Mesothelial cell of epicardium (in vitro differentiated cells): ENCODE results near the gene CD4. TPM values are rescaled to one million over a fixed set of nuclear protein-coding genes. Genes with fewer than 3 reads are reported as not detected.
A peak's percentile ranks its signal among the peaks of the same experiment; 100 is the strongest.

ENCODE experiments used
- DNase-seq, 2 experiments: peaks; one replicate each; pipeline ENCODE4 v3.0.0; 2021; ENCODE audit warnings: low spot score in 2 of 2; ENCODE audit not compliant: unreplicated experiment in 2 of 2
- H3K27ac Mint-ChIP-seq: 2 replicates; pipeline ENCODE4 v1.8.0; 2021; ENCODE audit warnings: mixed read lengths
- H3K27me3 Mint-ChIP-seq: 2 replicates; pipeline ENCODE4 v1.8.0; 2021; ENCODE audit warnings: low read depth, mixed read lengths
- H3K36me3 Mint-ChIP-seq: 2 replicates; pipeline ENCODE4 v1.8.0; 2021; ENCODE audit warnings: mixed read lengths
- H3K4me1 Mint-ChIP-seq: 2 replicates; pipeline ENCODE4 v1.8.0; 2021; ENCODE audit warnings: mixed read lengths
- H3K4me3 Mint-ChIP-seq: 2 replicates; pipeline ENCODE4 v1.8.0; 2021; ENCODE audit warnings: mild to moderate bottlenecking, moderate library complexity, mixed read lengths
- H3K9me3 Mint-ChIP-seq: 2 replicates; pipeline ENCODE4 v1.8.0; 2021; ENCODE audit warnings: mixed read lengths
- total RNA-seq: library from RNA; stranded (reverse); gene quantifications from 3 replicates; pipeline ENCODE4 v1.2.1, GENCODE V29; 2021
- TF ChIP-seq, protein P1 (sequence below): fragments of 200-600 bp; sonication (generic); IDR thresholded peaks from one replicate; pipeline ENCODE4 v1.5.0; 2021; ENCODE audit warnings: antibody characterized with exemption; ENCODE audit not compliant: unreplicated experiment

CD4 gene
- total RNA-seq, 1 donor from 2014 or later = 3.8 TPM

DNA sequence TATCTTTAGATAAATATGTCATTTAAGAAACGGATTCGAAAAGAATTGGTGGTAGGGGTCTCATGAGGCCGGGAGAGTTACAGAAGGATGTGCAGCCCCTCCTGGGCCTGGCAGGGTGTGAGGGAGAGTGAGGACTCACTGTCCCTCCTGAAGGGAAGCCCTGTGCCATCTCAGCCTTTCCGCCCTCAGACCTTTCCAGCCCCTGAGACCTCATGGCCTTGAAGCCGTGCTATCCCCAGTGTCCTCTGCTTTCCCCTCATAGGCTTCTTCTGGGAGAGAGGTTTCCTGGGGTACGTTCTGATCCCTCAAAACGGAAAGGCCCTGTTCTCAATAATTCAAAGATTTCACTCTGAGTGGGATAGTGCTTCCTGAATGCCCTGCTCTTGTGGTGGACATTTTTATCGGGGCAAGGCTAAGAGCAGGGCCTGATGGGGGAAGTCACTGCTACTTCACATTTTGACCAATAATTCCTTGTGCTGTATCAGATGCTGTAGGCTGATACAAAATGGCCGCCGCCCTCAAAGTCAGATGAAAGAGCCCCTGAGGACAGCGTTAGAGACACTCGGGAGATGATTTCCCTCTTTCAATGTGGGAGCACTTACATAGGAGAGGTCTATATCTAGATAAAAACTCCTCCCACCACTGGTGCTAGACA lies 1.3 kb downstream of the CD4 start:
- no peak overlapping the region for H3K27ac Mint-ChIP-seq
- H3K36me3 Mint-ChIP-seq = no peaks in the 10 kb centered on the region
- H3K9me3 Mint-ChIP-seq = no peaks in the 10 kb centered on the region
- no peak for DNase-seq
- no peak overlapping the region for H3K4me3 Mint-ChIP-seq
- TF ChIP-seq, protein P1, sequence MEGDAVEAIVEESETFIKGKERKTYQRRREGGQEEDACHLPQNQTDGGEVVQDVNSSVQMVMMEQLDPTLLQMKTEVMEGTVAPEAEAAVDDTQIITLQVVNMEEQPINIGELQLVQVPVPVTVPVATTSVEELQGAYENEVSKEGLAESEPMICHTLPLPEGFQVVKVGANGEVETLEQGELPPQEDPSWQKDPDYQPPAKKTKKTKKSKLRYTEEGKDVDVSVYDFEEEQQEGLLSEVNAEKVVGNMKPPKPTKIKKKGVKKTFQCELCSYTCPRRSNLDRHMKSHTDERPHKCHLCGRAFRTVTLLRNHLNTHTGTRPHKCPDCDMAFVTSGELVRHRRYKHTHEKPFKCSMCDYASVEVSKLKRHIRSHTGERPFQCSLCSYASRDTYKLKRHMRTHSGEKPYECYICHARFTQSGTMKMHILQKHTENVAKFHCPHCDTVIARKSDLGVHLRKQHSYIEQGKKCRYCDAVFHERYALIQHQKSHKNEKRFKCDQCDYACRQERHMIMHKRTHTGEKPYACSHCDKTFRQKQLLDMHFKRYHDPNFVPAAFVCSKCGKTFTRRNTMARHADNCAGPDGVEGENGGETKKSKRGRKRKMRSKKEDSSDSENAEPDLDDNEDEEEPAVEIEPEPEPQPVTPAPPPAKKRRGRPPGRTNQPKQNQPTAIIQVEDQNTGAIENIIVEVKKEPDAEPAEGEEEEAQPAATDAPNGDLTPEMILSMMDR = no peak
- peaks cover 2% of the 10 kb centered on the region for H3K27me3 Mint-ChIP-seq
- peaks cover 30% of the 10 kb centered on the region for H3K4me1 Mint-ChIP-seq

DNA sequence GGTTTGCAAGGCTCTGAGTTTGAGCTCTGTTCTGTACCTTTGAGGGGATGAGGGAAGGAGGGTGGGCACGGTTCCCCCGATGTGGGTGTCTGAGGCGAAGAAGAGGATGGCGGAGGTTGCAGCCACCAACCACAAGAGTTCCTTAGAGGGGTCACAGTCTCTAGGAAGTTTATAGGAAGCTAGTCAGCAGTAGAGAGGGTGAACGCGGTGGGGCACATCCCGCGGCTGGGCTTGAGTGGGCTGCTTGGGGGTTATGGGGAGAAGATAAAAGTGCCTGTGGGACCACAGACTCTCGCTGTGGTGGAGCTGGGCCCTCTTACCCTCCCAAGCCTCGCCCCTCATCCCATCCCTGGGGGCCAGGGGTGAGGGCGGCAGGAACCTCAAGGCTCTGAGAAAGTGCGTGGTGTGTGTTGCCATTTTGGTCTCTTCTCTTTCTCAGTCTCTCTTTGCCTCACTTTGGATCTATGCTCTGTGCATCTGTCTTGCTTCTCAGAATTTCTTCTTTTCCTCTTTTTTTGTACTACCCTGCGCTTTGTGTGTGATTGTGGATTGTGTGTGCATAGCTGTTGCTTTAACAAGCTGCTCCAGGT lies 2.7 kb downstream of the CD4 start:
- Mint-ChIP-seq H3K27ac (peak overlapping the region; percentile 91), H3K27me3 (peaks cover 2% of the 10 kb centered on the region), H3K4me3 (peak overlapping the region; percentile 47)

DNA sequence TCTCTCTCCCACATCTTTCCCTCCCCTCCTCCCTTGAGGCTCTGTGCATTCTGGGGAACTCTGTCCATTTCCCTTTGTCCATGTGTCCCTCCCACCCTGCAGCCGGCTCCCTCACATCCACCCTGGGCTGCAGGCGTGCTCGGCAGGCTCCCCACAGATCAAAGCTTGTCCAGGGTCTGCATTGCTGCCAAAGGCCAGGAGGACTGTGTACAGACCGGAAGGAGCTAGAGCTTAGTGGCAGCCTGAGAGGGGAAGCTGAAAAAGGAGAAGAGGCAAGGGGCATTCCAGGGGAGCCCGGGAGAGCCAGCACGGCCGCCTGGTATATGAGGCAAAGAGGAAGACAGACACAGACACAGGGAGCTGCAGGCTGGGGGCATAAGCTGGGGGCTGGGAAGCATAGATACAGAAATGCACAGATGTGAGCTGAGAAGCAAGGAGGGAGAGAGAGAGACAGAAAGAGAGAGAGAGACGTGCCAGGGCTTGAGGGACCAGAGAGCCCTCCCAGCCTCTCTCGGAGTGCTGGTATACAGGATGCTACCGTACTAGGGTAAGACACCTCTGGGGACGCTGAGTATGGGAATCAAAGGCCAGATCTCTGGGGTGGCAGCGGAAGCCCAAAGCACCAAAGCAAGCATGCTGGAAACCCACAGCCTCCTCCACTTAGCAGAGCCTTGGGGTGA lies 3.3 kb downstream of the CD4 start:
- no peaks in the 10 kb centered on the region for H3K9me3 Mint-ChIP-seq
- H3K27me3 Mint-ChIP-seq = peaks cover 2% of the 10 kb centered on the region
- peaks cover 33% of the 10 kb centered on the region for H3K4me1 Mint-ChIP-seq
- TF ChIP-seq, protein P1 = no peak
- peak in 1 of 2 experiments; percentile 42 for DNase-seq
- peak overlapping the region; percentile 91 for H3K27ac Mint-ChIP-seq
- H3K4me3 Mint-ChIP-seq = peak overlapping the region; percentile 47
- H3K36me3 Mint-ChIP-seq = no peaks in the 10 kb centered on the region

More for the DNA sequence above, 2.7 kb downstream of the CD4 start:
- TF ChIP-seq, protein P1 = no peak
- Mint-ChIP-seq H3K9me3 (no peaks in the 10 kb centered on the region), H3K36me3 (no peaks in the 10 kb centered on the region), H3K4me1 (peaks cover 26% of the 10 kb centered on the region)
- no peak for DNase-seq

DNA sequence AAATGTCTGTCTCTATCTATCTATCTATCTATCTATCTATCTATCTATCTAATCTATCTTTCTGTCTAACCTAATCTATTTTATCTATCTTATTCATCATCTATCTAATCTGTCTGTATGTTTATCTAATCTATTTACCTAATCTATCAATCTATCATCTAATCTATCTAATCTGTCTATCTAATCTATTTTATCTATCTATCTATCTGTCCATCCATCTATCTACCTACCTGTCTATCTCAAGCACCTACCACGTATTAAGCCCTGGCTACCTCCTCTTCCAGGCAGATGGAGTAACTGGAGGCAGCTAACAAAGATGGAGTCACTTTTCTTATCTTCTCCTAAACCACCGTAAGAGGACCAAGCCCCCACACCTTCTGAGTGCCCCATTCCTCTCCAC lies 5.8 kb downstream of the CD4 start:
- TF ChIP-seq, protein P1 = no peak
- no peaks in the 10 kb centered on the region for H3K9me3 Mint-ChIP-seq
- no peak overlapping the region for H3K27ac Mint-ChIP-seq
- peaks cover 2% of the 10 kb centered on the region for H3K27me3 Mint-ChIP-seq
- DNase-seq = no peak
- no peak overlapping the region for H3K4me3 Mint-ChIP-seq
- peaks cover 28% of the 10 kb centered on the region for H3K4me1 Mint-ChIP-seq
- H3K36me3 Mint-ChIP-seq = no peaks in the 10 kb centered on the region

DNA sequence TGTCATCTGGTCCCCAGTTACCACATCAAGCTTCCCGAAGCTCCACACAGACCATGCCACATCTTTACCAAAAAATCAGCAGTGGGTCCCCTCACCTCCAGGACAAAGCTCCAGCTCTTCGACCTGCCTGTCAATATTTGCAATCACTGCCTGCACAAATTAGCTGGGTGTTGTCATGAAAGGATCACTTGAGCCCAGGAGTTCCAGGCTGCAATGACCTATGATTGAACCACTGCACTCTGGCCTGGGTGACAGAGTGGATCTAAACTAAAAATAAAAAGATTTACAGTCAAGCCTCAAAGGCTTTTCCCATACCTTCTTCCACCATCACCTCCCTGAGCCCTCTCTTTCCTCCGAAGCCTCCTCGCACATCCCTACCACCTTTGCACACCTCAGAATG lies 7.2 kb downstream of the CD4 start:
- Mint-ChIP-seq H3K36me3 (no peaks in the 10 kb centered on the region), H3K27ac (no peak overlapping the region), H3K4me3 (no peak overlapping the region), H3K9me3 (no peaks in the 10 kb centered on the region), H3K4me1 (peaks cover 28% of the 10 kb centered on the region), H3K27me3 (peaks cover 2% of the 10 kb centered on the region)
- no peak for DNase-seq
- TF ChIP-seq, protein P1 = no peak
